Lung (tissue), 12 donors: Measurements from ENCODE around the gene MS4A4A. TPM values are rescaled to one million over a fixed set of nuclear protein-coding genes. Genes with fewer than 3 reads are reported as not detected.

ENCODE experiments used
- ATAC-seq: fragments of 200-7000 bp; cut with Tn5 transposase; one replicate; pipeline ENCODE4 v1.9.1; 2020; ENCODE audit warnings: moderate number of reproducible peaks; ENCODE audit not compliant: insufficient read depth, low FRiP score
- DNase-seq, 3 donors: peaks; one replicate each; pipeline ENCODE4 v3.0.0-alpha.2; 2013 to 2017
- H3K27ac ChIP-seq, 2 donors: one replicate each; pipeline ENCODE4 v1.5.1; 2013; ENCODE audit warnings: mild to moderate bottlenecking in 2 of 2, moderate library complexity in 2 of 2, control low read depth in 1 of 2, inconsistent platforms in 1 of 2, low read depth in 1 of 2, low read length in 1 of 2
- H3K27me3 ChIP-seq, 3 donors: one replicate each; pipeline ENCODE4 v1.5.1; 2013; ENCODE audit warnings: low read length in 2 of 3; ENCODE audit not compliant: control insufficient read depth in 3 of 3, insufficient read depth in 3 of 3
- H3K36me3 ChIP-seq, 4 donors: one replicate each; pipeline ENCODE4 v1.5.1; 2013; ENCODE audit warnings: low read length in 4 of 4, mild to moderate bottlenecking in 1 of 4, moderate library complexity in 1 of 4; ENCODE audit not compliant: control insufficient read depth in 4 of 4, insufficient read depth in 4 of 4
- H3K4me1 ChIP-seq, 5 donors: one replicate each; pipeline ENCODE4 v1.5.1; 2013; ENCODE audit warnings: low read length in 5 of 5, mild to moderate bottlenecking in 2 of 5, moderate library complexity in 1 of 5; ENCODE audit not compliant: control insufficient read depth in 5 of 5, insufficient read depth in 5 of 5
- H3K4me3 ChIP-seq: one replicate; pipeline ENCODE4 v1.5.1; 2013; ENCODE audit warnings: mild to moderate bottlenecking, control low read depth, moderate library complexity
- H3K9ac ChIP-seq, 2 donors: one replicate each; pipeline ENCODE4 v1.5.1; 2013; ENCODE audit warnings: low read length in 2 of 2, control low read depth in 1 of 2; ENCODE audit not compliant: insufficient read depth in 1 of 2
- H3K9me3 ChIP-seq, 4 donors: one replicate each; pipeline ENCODE4 v1.5.1; 2013; ENCODE audit warnings: low read length in 3 of 4, mild to moderate bottlenecking in 1 of 4, moderate library complexity in 1 of 4; ENCODE audit not compliant: control insufficient read depth in 4 of 4, insufficient read depth in 3 of 4
- CTCF ChIP-seq: IDR thresholded peaks from 2 replicates; pipeline ENCODE4 v1.5.1; 2012; ENCODE audit warnings: mild to moderate bottlenecking; ENCODE audit errors: control extremely low read depth, extremely low read depth
- WGBS, 2 donors: extraction: QIAGEN DNeasy Blood & Tissue Kit; methylation state at CpG; one replicate each; pipeline ENCODE4 v1.1.7; 2013; 5-methylcytosine and 5-hydroxymethylcytosine counted together
- polyA plus RNA-seq, 2 donors: library from polyadenylated mRNA; stranded (reverse); fragments of 200-250 nt; gene quantifications; one replicate each; pipeline ENCODE4 v1.2.1, GENCODE V29; 2013
- total RNA-seq, 2 donors: library from RNA; depleted of rRNA in 1 of 2; stranded (reverse); fragments of >200 nt in 1 of 2; gene quantifications; one replicate each; pipeline ENCODE4 v1.2.1, GENCODE V29; 2014 to 2021
- donor health status: control.
- donor health status: control.
- donor health status: Bipolar disorder and iron deficiency.
- donor health status: healthy.
- donor health status: DM: yes; HTN: yes; CAD: no.

Gene MS4A4A
- total and polyA plus RNA-seq, 4 donors, result 11.1 to 155 (median 32.8) TPM

GRCh38 chr11:60251485-60252212, 28.8 kb upstream of the MS4A4A start:
- Histone ChIP-seq H3K27me3 (no peaks in the 10 kb centered on the region), H3K9me3 (peaks cover 0 to 12% (median 8%) of the 10 kb centered on the region in 4 donors), H3K9ac (no peak overlapping the region), H3K4me3 (no peak overlapping the region), H3K36me3 (no peaks in the 10 kb centered on the region), H3K27ac (no peak overlapping the region), H3K4me1 (peaks cover 0 to 3% (median 0%) of the 10 kb centered on the region in 5 donors)
- ATAC-seq (peak; percentile 47), DNase-seq (peak in 1 of 3 donors; percentile 31)
- 35 to 37% methylated on average over 6 of the region's 6 CpGs for WGBS, 2 donors
- no peak for TF ChIP-seq CTCF

- H3K9me3 ChIP-seq, result peaks cover 0 to 12% (median 8%) of the 10 kb centered on the region in 4 donors
- DNase-seq, result no peak
- H3K4me1 ChIP-seq, result peaks cover 0 to 3% (median 0%) of the 10 kb centered on the region in 5 donors
- H3K9ac ChIP-seq, result no peak overlapping the region
- no peak for ATAC-seq
- no peak for TF ChIP-seq CTCF
- no peak overlapping the region for H3K4me3 ChIP-seq
- WGBS, 2 donors, result 21 to 39% methylated on average over 2 of the region's 2 CpGs
- no peaks in the 10 kb centered on the region for H3K36me3 ChIP-seq
- H3K27me3 ChIP-seq, result no peaks in the 10 kb centered on the region
- no peak overlapping the region for H3K27ac ChIP-seq
Observed at GRCh38 chr11:60252213-60253108, 28.0 kb upstream of the MS4A4A start.

GRCh38 chr11:60257956-60258722, 22.3 kb upstream of the MS4A4A start:
- H3K4me1 ChIP-seq, result no peaks in the 10 kb centered on the region
- H3K4me3 ChIP-seq, result no peak overlapping the region
- H3K27ac ChIP-seq, result no peak overlapping the region
- H3K36me3 ChIP-seq, result no peaks in the 10 kb centered on the region
- no peak overlapping the region for H3K9ac ChIP-seq
- no peak for ATAC-seq
- 90 to 96% methylated on average over 4 of the region's 4 CpGs for WGBS, 2 donors
- DNase-seq, result no peak
- no peaks in the 10 kb centered on the region for H3K27me3 ChIP-seq
- no peak for TF ChIP-seq CTCF
- H3K9me3 ChIP-seq, result peaks cover 0 to 12% (median 8%) of the 10 kb centered on the region in 4 donors
